Retina (tissue), 1 donor: Measurements from ENCODE around the gene NOL12.
A peak's percentile ranks its signal among the peaks of the same experiment; 100 is the strongest.
"Not testable (repeated sequence)": the region's sequence is repeated elsewhere in the genome, so short reads cannot be mapped to it uniquely, and the experiment has no call there.

ENCODE experiments used
- DNase-seq: peaks from one replicate; pipeline ENCODE4 v3.0.0-alpha.2; 2016

NOL12 gene

GRCh38 chr22:37717235-37717634 is 31.1 kb downstream of the NOL12 start:
- not testable (repeated sequence) for DNase-seq

- not testable (repeated sequence) for DNase-seq
Measured at GRCh38 chr22:37717746-37718305, 31.7 kb downstream of the NOL12 start.

- no peak for DNase-seq
Measured at GRCh38 chr22:37725551-37726240, 39.6 kb downstream of the NOL12 start.

GRCh38 chr22:37726241-37726887 is 40.2 kb downstream of the NOL12 start:
- DNase-seq: no peak

GRCh38 chr22:37728620-37729019 is 42.5 kb downstream of the NOL12 start:
- DNase-seq: no peak

- no peak for DNase-seq
Measured at GRCh38 chr22:37731804-37732471, 45.8 kb downstream of the NOL12 start.

- DNase-seq: no peak
Measured at GRCh38 chr22:37732699-37733607, 46.8 kb downstream of the NOL12 start.

GRCh38 chr22:37733625-37734401 is 47.7 kb downstream of the NOL12 start:
- DNase-seq: no peak

- no peak for DNase-seq
Measured at GRCh38 chr22:37734402-37734700, 48.2 kb downstream of the NOL12 start.

GRCh38 chr22:37734964-37735451 is 48.9 kb downstream of the NOL12 start:
- peak; percentile 51 for DNase-seq

GRCh38 chr22:37739035-37739434 is 52.9 kb downstream of the NOL12 start:
- DNase-seq: peak; percentile 37

GRCh38 chr22:37739611-37740049 is 53.5 kb downstream of the NOL12 start:
- DNase-seq: peak; percentile 3

GRCh38 chr22:37740455-37741311 is 54.5 kb downstream of the NOL12 start:
- no peak for DNase-seq

GRCh38 chr22:37741312-37741795 is 55.2 kb downstream of the NOL12 start:
- peak; percentile 35 for DNase-seq

GRCh38 chr22:37742376-37743171 is 56.4 kb downstream of the NOL12 start:
- no peak for DNase-seq
